Measurements from ENCODE around the gene TOR2A. TPM values are rescaled to one million over a fixed set of nuclear protein-coding genes. Genes with fewer than 3 reads are reported as not detected.

Gene TOR2A
- total RNA-seq, 3 donors from 2014 or later (not counting 1 experiment from before 2014, with no cell fraction given), result 20.9 to 27.8 (median 23.7) TPM

- peak overlapping the region; percentile 90 for H3K27ac ChIP-seq (ENCODE audit: low read length)
- no peaks in the 10 kb centered on the region for H3K9me3 ChIP-seq (ENCODE audit: control insufficient read depth, insufficient read depth, low read length)
- Mint-ChIP-seq H3K4me1 (peaks cover 64 to 73% of the 10 kb centered on the region in 2 donors), H3K27ac (peak overlapping the region; percentile 95 to 99), H3K27me3 (ENCODE audit: low read depth in 2 of 2) (no peaks in the 10 kb centered on the region), H3K9me3 (no peaks in the 10 kb centered on the region), H3K36me3 (no peaks in the 10 kb centered on the region), H3K4me3 (peak overlapping the region; percentile 87)
- ATAC-seq (no peak), DNase-seq (peak in 1 of 2 donors; percentile 44)
- H3K4me1 ChIP-seq (ENCODE audit: control insufficient read depth, insufficient read depth, low read length), result peaks cover 74% of the 10 kb centered on the region
- WGBS (ENCODE audit: insufficient coverage), result 29% methylated on average over 4 of the region's 4 CpGs
- peaks cover 69% of the 10 kb centered on the region for H3K36me3 ChIP-seq (ENCODE audit: control insufficient read depth, insufficient read depth, low read length)
- intact Hi-C loops (cut with micrococcal nuclease), result loop anchor here (2.0 to 10.0 kb wide), 2 partner anchors 33 to 295 kb away; partner anchors contain the start of genes FPGS, NAIF1 and SLC25A25
- H3K27me3 ChIP-seq (ENCODE audit: control insufficient read depth, insufficient read depth, low read length), result no peaks in the 10 kb centered on the region
- no peak for TF ChIP-seq CTCF (IDR thresholded peaks at IDR 0.05)
- peak overlapping the region; percentile 53 for H3K4me3 ChIP-seq (ENCODE audit: low read length)
Measured at GRCh38 chr9:127769929-127770582, 35.0 kb upstream of the TOR2A start.

- Histone ChIP-seq H3K27ac (ENCODE audit: low read length) (peak overlapping the region; percentile 33), H3K4me1 (ENCODE audit: control insufficient read depth, insufficient read depth, low read length) (peaks cover 72% of the 10 kb centered on the region), H3K27me3 (ENCODE audit: control insufficient read depth, insufficient read depth, low read length) (no peaks in the 10 kb centered on the region), H3K4me3 (ENCODE audit: low read length) (no peak overlapping the region), H3K36me3 (ENCODE audit: control insufficient read depth, insufficient read depth, low read length) (peaks cover 68% of the 10 kb centered on the region), H3K9me3 (ENCODE audit: control insufficient read depth, insufficient read depth, low read length) (no peaks in the 10 kb centered on the region)
- Mint-ChIP-seq H3K9me3 (no peaks in the 10 kb centered on the region), H3K4me3 (peak overlapping the region; percentile 47), H3K27ac (peak overlapping the region; percentile 95 to 99), H3K4me1 (peaks cover 64 to 73% of the 10 kb centered on the region in 2 donors), H3K27me3 (ENCODE audit: low read depth in 2 of 2) (no peaks in the 10 kb centered on the region), H3K36me3 (no peaks in the 10 kb centered on the region)
- no peak for ATAC-seq
- no peak for DNase-seq
- intact Hi-C loops (cut with micrococcal nuclease), result no loop called here
- 87% methylated on average over 5 of the region's 5 CpGs for WGBS (ENCODE audit: insufficient coverage)
- no peak for TF ChIP-seq CTCF (IDR thresholded peaks at IDR 0.05)
Measured at GRCh38 chr9:127769101-127769500, 34.0 kb upstream of the TOR2A start.

- ATAC-seq (no peak), DNase-seq (no peak)
- Histone ChIP-seq H3K9me3 (ENCODE audit: control insufficient read depth, insufficient read depth, low read length) (no peaks in the 10 kb centered on the region), H3K27ac (ENCODE audit: low read length) (peak overlapping the region; percentile 51), H3K4me1 (ENCODE audit: control insufficient read depth, insufficient read depth, low read length) (peaks cover 72% of the 10 kb centered on the region), H3K4me3 (ENCODE audit: low read length) (no peak overlapping the region), H3K36me3 (ENCODE audit: control insufficient read depth, insufficient read depth, low read length) (peaks cover 68% of the 10 kb centered on the region), H3K27me3 (ENCODE audit: control insufficient read depth, insufficient read depth, low read length) (no peaks in the 10 kb centered on the region)
- H3K27ac Mint-ChIP-seq, result peak overlapping the region; percentile 95 to 99
- intact Hi-C loops (cut with micrococcal nuclease), result no loop called here
- no peaks in the 10 kb centered on the region for H3K27me3 Mint-ChIP-seq (ENCODE audit: low read depth in 2 of 2)
- H3K4me1 Mint-ChIP-seq, result peaks cover 65 to 73% of the 10 kb centered on the region in 2 donors
- H3K4me3 Mint-ChIP-seq, result peak overlapping the region; percentile 47
- TF ChIP-seq CTCF (IDR thresholded peaks at IDR 0.05), result no peak
- 67% methylated on average over 8 of the region's 8 CpGs for WGBS (ENCODE audit: insufficient coverage)
- no peaks in the 10 kb centered on the region for H3K9me3 Mint-ChIP-seq
- no peaks in the 10 kb centered on the region for H3K36me3 Mint-ChIP-seq
Measured at GRCh38 chr9:127768698-127769097, 33.6 kb upstream of the TOR2A start.
